HepG2 (cell line): Measurements from ENCODE around the gene ZNF425. TPM values are rescaled to one million over a fixed set of nuclear protein-coding genes. Genes with fewer than 3 reads are reported as not detected.
A peak's percentile ranks its signal among the peaks of the same experiment; 100 is the strongest.

ENCODE experiments used
- ELF3 ChIP-seq: IDR thresholded peaks from 2 replicates; pipeline ENCODE4 v1.6.1; 2016; ENCODE audit warnings: missing genetic modification reagents, missing compliant biosample characterization
- FOSL1 ChIP-seq: sonication (generic); formaldehyde crosslinking; IDR thresholded peaks from 2 replicates; pipeline ENCODE4 v1.9.0; 2021; ENCODE audit warnings: missing genetic modification reagents, borderline replicate concordance
- U2AF2 ChIP-seq: fragments of 200-400 bp; formaldehyde crosslinking; IDR thresholded peaks from 2 replicates; pipeline ENCODE4 v1.6.1; 2017; ENCODE audit warnings: low read depth, mild to moderate bottlenecking, low read length
- ZNF253 ChIP-seq: sonication (generic); formaldehyde crosslinking; IDR thresholded peaks from 2 replicates; pipeline ENCODE4 v1.8.0; 2022; ENCODE audit warnings: mild to moderate bottlenecking, missing genetic modification reagents, borderline replicate concordance
- ZNF383 ChIP-seq: sonication (generic); formaldehyde crosslinking; IDR thresholded peaks from 2 replicates; pipeline ENCODE4 v1.4.0; 2020; ENCODE audit warnings: missing genetic modification reagents, mild to moderate bottlenecking, borderline replicate concordance
- ZNF460 ChIP-seq: sonication (generic); formaldehyde crosslinking; IDR thresholded peaks from 2 replicates; pipeline ENCODE4 v1.5.1; 2020; ENCODE audit warnings: missing genetic modification reagents, mild to moderate bottlenecking, borderline replicate concordance
- ZNF572 ChIP-seq: sonication (generic); formaldehyde crosslinking; IDR thresholded peaks from 2 replicates; pipeline ENCODE4 v1.5.1; 2020; ENCODE audit warnings: mild to moderate bottlenecking, missing genetic modification reagents
- ZNF839 ChIP-seq: sonication (generic); formaldehyde crosslinking; IDR thresholded peaks from 2 replicates; pipeline ENCODE4 v1.4.0; 2020; ENCODE audit warnings: missing genetic modification reagents, mild to moderate bottlenecking, borderline replicate concordance
- polyA plus RNA-seq, 8 experiments: library from polyadenylated mRNA; depleted of rRNA in 3 of 8; stranded (reverse) in 7 of 8; unstranded in 1 of 8; fragments of >200 nt; fragmentation: Illumina TruSeq in 4 of 8; extraction: Trizol in 4 of 8; gene quantifications; 2 replicates each; pipeline versions ENCODE4 v1.2.1 to v1.2.3, GENCODE V29; 2011 to 2016; ENCODE audit warnings: low read depth in 4 of 8, missing spikeins in 1 of 8, mixed read lengths in 1 of 8; ENCODE audit not compliant: insufficient read depth in 1 of 8
- total RNA-seq, 5 experiments: library from RNA; depleted of rRNA; stranded (reverse); fragments of >200 nt; fragmentation: Illumina TruSeq; extraction: Trizol; gene quantifications; 2 replicates each; pipeline ENCODE4 v1.2.3, GENCODE V29; 2016; ENCODE audit warnings: low read depth in 1 of 5
- TF ChIP-seq, protein P1 (sequence below): sonication (generic); formaldehyde crosslinking; IDR thresholded peaks from 2 replicates; pipeline ENCODE4 v1.5.1; 2020; ENCODE audit warnings: missing genetic modification reagents, mild to moderate bottlenecking, borderline replicate concordance
- TF ChIP-seq, protein P2 (sequence below): sonication (generic); formaldehyde crosslinking; IDR thresholded peaks from 2 replicates; pipeline ENCODE4 v1.4.0; 2020; ENCODE audit warnings: missing genetic modification reagents
- TF ChIP-seq, protein P3 (sequence below): sonication (generic); formaldehyde crosslinking; IDR thresholded peaks from 2 replicates; pipeline ENCODE4 v1.4.0; 2020; ENCODE audit warnings: missing genetic modification reagents, borderline replicate concordance
- TF ChIP-seq, protein P4 (sequence below): IDR thresholded peaks from 2 replicates; pipeline ENCODE4 v1.6.1; 2012; ENCODE audit warnings: low read length, improper control_type of control experiment
- TF ChIP-seq, protein P5 (sequence below): sonication (generic); formaldehyde crosslinking; IDR thresholded peaks from 2 replicates; pipeline ENCODE4 v1.8.1; 2023; ENCODE audit warnings: mild to moderate bottlenecking, moderate library complexity, missing genetic modification reagents

Gene ZNF425
- total and polyA plus RNA-seq, 2 of the 13 experiments (the other 11 are each of a cell fraction or from before 2014, with no cell fraction given), result 0.51 to 1.1 TPM

DNA sequence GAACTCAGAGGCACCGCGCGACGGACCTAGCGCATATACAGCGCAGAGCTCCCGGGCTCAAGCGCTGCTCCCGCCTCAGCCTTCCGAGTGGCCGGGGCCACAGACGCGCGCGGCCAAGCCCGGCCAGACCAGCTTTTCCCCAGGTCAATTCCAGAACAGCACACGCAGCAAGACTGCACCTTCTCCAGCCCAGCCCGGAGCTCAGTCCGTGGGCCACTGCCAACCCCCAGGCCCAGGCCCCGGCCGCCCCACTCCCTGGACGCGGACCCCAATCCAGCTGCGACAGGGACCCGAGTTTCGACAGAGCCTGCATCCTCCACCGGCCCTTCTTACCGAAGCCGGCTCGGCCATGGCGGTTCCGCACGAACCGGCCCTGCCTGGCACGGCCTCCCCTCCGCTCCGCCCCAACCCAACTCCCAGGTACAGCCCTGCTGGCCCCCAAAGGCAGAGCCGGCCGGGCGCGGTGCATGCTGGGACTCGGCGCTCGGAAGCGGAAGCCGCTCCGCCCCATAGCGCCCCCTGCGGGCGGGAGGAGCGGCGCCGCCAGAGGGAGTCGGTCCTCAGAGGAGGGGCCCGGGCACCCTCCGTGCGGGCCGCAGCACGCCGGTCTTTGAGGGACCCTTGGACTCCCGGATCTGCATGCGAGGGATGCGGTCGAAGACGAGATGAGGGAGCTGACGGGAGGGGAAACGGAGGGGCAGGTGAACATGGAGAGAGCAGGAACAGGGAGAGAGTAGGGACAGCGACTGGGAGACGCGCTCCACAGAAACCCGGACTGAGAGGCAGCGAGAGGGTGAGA, at the start of gene ZNF425 (continued):
- TF ChIP-seq, protein P1, sequence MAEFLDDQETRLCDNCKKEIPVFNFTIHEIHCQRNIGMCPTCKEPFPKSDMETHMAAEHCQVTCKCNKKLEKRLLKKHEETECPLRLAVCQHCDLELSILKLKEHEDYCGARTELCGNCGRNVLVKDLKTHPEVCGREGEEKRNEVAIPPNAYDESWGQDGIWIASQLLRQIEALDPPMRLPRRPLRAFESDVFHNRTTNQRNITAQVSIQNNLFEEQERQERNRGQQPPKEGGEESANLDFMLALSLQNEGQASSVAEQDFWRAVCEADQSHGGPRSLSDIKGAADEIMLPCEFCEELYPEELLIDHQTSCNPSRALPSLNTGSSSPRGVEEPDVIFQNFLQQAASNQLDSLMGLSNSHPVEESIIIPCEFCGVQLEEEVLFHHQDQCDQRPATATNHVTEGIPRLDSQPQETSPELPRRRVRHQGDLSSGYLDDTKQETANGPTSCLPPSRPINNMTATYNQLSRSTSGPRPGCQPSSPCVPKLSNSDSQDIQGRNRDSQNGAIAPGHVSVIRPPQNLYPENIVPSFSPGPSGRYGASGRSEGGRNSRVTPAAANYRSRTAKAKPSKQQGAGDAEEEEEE (CRISPR knock-in tag), result no peak
- TF ChIP-seq, protein P2, sequence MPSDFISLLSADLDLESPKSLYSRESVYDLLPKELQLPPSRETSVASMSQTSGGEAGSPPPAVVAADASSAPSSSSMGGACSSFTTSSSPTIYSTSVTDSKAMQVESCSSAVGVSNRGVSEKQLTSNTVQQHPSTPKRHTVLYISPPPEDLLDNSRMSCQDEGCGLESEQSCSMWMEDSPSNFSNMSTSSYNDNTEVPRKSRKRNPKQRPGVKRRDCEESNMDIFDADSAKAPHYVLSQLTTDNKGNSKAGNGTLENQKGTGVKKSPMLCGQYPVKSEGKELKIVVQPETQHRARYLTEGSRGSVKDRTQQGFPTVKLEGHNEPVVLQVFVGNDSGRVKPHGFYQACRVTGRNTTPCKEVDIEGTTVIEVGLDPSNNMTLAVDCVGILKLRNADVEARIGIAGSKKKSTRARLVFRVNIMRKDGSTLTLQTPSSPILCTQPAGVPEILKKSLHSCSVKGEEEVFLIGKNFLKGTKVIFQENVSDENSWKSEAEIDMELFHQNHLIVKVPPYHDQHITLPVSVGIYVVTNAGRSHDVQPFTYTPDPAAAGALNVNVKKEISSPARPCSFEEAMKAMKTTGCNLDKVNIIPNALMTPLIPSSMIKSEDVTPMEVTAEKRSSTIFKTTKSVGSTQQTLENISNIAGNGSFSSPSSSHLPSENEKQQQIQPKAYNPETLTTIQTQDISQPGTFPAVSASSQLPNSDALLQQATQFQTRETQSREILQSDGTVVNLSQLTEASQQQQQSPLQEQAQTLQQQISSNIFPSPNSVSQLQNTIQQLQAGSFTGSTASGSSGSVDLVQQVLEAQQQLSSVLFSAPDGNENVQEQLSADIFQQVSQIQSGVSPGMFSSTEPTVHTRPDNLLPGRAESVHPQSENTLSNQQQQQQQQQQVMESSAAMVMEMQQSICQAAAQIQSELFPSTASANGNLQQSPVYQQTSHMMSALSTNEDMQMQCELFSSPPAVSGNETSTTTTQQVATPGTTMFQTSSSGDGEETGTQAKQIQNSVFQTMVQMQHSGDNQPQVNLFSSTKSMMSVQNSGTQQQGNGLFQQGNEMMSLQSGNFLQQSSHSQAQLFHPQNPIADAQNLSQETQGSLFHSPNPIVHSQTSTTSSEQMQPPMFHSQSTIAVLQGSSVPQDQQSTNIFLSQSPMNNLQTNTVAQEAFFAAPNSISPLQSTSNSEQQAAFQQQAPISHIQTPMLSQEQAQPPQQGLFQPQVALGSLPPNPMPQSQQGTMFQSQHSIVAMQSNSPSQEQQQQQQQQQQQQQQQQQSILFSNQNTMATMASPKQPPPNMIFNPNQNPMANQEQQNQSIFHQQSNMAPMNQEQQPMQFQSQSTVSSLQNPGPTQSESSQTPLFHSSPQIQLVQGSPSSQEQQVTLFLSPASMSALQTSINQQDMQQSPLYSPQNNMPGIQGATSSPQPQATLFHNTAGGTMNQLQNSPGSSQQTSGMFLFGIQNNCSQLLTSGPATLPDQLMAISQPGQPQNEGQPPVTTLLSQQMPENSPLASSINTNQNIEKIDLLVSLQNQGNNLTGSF (CRISPR knock-in tag), result no peak
- no peak for TF ChIP-seq U2AF2
- TF ChIP-seq ZNF383 (CRISPR knock-in tag), result no peak; the same call in 1 of the 2 replicates
- TF ChIP-seq, protein P3, sequence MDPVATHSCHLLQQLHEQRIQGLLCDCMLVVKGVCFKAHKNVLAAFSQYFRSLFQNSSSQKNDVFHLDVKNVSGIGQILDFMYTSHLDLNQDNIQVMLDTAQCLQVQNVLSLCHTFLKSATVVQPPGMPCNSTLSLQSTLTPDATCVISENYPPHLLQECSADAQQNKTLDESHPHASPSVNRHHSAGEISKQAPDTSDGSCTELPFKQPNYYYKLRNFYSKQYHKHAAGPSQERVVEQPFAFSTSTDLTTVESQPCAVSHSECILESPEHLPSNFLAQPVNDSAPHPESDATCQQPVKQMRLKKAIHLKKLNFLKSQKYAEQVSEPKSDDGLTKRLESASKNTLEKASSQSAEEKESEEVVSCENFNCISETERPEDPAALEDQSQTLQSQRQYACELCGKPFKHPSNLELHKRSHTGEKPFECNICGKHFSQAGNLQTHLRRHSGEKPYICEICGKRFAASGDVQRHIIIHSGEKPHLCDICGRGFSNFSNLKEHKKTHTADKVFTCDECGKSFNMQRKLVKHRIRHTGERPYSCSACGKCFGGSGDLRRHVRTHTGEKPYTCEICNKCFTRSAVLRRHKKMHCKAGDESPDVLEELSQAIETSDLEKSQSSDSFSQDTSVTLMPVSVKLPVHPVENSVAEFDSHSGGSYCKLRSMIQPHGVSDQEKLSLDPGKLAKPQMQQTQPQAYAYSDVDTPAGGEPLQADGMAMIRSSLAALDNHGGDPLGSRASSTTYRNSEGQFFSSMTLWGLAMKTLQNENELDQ, result no peak
- TF ChIP-seq ELF3, result peak; percentile 77
- peak; percentile 71; the same call in 1 of the 2 replicates for TF ChIP-seq ZNF253 (CRISPR knock-in tag)
- TF ChIP-seq, protein P4, sequence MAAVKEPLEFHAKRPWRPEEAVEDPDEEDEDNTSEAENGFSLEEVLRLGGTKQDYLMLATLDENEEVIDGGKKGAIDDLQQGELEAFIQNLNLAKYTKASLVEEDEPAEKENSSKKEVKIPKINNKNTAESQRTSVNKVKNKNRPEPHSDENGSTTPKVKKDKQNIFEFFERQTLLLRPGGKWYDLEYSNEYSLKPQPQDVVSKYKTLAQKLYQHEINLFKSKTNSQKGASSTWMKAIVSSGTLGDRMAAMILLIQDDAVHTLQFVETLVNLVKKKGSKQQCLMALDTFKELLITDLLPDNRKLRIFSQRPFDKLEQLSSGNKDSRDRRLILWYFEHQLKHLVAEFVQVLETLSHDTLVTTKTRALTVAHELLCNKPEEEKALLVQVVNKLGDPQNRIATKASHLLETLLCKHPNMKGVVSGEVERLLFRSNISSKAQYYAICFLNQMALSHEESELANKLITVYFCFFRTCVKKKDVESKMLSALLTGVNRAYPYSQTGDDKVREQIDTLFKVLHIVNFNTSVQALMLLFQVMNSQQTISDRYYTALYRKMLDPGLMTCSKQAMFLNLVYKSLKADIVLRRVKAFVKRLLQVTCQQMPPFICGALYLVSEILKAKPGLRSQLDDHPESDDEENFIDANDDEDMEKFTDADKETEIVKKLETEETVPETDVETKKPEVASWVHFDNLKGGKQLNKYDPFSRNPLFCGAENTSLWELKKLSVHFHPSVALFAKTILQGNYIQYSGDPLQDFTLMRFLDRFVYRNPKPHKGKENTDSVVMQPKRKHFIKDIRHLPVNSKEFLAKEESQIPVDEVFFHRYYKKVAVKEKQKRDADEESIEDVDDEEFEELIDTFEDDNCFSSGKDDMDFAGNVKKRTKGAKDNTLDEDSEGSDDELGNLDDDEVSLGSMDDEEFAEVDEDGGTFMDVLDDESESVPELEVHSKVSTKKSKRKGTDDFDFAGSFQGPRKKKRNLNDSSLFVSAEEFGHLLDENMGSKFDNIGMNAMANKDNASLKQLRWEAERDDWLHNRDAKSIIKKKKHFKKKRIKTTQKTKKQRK, result no peak
- TF ChIP-seq ZNF839 (CRISPR knock-in tag), result peak; percentile 68; the same call in 1 of the 2 replicates
- peak; percentile 40; the same call in 1 of the 2 replicates for TF ChIP-seq FOSL1 (CRISPR knock-in tag)
- peak; percentile 77; the same call in 1 of the 2 replicates for TF ChIP-seq ZNF460 (CRISPR knock-in tag)
- TF ChIP-seq, protein P5, sequence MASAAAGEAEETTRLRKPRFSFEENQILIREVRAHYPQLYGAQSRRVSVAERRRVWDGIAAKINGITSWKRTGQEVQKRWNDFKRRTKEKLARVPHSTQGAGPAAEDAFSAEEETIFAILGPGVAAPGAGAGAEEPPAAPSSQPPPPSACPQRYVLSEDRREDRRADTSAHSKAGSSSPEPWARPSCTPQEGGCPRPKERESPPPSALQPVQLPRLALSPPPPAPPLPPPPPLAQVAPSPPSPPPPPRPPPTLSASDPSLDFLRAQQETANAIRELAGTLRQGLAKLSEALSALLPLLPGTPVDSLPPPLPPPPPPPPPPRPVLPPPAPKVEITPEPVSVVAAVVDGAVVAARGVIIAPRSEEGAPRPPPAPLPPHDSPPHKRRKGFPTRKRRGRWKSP, result peak; percentile 77
- TF ChIP-seq ZNF572 (CRISPR knock-in tag), result no peak; the same call in 1 of the 2 replicates
